Epithelial cell of esophagus (primary cell): Measurements from ENCODE around the gene RGS12.
"Not testable (repeated sequence)": the region's sequence is repeated elsewhere in the genome, so short reads cannot be mapped to it uniquely, and the experiment has no call there.

Source experiments
- DNase-seq: peaks from one replicate; pipeline ENCODE4 v3.0.0; 2010; ENCODE audit warnings: low read depth
- H3K4me3 ChIP-seq: 2 replicates; pipeline ENCODE4 v1.5.1; 2011; ENCODE audit warnings: mild to moderate bottlenecking, low read length, control low read depth
- TF ChIP-seq, protein P1 (sequence below): IDR thresholded peaks from 2 replicates; pipeline ENCODE4 v1.5.1; 2011; ENCODE audit warnings: low read depth, mild to moderate bottlenecking, low read length, control low read depth, inconsistent platforms; ENCODE audit not compliant: insufficient read depth; ENCODE audit errors: missing control alignments

Gene RGS12

DNA sequence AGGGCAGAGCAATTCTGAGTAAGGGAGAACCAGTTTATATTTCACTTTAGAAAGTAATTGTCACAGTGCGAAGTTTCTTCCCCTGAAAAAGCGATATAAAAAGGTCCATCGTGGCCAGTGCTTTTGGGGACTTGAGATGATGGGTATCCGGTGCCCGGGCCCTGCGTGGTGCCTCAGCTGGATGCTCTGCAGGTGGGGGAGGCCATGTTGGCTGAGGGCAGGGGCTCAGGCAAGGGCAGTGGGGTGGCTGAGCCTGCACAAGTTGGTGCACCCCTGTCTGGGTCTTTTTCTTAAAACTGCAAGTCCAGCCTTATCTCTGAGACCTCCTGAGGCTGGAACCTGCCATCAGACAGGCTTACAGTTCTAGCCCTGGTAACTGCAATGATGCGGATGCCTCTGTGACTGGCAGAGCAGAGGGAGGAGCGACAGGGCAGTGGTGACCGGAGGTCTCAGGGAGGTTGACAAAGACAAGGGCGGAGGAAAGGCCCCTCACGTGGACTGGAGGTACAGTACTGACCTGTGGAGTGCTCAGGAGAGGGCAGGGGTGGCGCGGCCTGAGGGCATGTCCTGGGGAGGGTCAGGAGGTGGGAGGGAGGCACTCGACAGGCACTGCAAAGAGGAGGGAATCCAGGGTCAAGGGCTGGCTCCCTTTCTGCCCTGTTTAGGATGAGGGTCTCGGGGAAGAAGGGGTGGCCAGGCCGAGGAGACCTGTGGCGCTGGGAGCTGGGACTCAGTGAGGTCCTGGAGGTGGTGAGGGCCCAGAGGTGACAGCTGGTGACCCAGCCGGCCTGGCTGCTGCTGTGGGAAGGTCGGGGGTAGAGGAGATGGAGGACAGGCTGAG is 1.8 kb downstream of the RGS12 start:
- no peak overlapping the region for H3K4me3 ChIP-seq

DNA sequence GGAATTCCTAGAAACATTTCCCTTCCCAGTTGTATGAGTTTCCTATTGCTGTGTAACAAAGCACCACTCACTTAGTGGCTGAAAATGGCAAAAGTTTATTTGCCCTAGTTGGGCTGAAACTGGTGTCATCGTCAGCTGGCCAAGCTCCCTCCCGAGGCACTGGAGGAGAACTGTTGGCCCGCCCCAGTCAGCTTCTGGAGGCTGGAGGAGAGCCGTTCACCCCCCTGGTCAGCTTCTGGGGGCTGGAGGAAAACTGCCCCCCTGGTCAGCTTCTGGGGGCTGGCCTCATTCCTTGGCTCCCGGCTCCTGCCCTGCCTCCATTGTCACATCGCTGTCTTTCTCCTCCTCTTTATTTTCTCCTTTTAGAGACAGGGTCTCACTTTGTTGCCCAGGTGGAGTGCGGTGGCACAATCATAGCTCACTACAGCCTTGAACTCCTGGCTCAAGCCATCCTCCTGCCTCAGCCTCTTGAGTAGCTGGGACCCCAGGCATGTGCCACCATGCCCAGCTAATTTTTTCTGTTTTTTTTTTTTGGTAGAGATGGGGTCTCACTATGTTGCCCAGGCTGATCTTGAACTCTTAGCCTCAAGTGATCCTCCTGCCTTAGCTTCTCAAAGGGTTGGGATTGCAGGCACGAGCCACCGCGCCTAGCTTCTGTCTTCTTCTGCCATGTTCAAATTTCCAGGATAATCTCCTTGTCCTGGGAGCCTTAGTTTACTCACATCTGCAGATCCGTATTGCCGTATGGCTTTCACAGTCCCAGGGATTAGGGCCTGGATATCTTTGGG is 3.2 kb downstream of the RGS12 start:
- TF ChIP-seq, protein P1, sequence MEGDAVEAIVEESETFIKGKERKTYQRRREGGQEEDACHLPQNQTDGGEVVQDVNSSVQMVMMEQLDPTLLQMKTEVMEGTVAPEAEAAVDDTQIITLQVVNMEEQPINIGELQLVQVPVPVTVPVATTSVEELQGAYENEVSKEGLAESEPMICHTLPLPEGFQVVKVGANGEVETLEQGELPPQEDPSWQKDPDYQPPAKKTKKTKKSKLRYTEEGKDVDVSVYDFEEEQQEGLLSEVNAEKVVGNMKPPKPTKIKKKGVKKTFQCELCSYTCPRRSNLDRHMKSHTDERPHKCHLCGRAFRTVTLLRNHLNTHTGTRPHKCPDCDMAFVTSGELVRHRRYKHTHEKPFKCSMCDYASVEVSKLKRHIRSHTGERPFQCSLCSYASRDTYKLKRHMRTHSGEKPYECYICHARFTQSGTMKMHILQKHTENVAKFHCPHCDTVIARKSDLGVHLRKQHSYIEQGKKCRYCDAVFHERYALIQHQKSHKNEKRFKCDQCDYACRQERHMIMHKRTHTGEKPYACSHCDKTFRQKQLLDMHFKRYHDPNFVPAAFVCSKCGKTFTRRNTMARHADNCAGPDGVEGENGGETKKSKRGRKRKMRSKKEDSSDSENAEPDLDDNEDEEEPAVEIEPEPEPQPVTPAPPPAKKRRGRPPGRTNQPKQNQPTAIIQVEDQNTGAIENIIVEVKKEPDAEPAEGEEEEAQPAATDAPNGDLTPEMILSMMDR = no peak
- no peak for DNase-seq
- H3K4me3 ChIP-seq = no peak overlapping the region

More for the DNA sequence above, 1.8 kb downstream of the RGS12 start:
- TF ChIP-seq, protein P1 = no peak
- no peak for DNase-seq

DNA sequence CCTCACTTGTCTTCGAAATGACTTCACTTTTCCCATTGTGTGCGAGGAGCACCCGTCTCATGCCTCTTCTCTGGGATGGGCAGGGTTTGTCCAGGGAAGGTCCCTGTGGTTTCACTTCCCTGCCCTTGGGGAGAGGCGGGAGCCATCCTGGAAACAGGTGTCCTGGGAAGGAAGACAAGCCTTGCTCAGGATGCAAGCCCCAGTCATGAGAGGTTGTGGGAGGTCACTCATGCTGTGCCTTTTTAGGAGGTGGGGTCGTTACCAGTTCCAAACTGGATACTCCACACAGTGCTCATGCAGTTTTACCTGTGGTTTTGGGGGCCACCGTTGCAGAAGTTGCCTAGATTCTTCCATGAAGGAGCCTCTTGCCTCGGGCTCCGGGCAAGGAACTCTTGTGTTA is 3.8 kb downstream of the RGS12 start:
- TF ChIP-seq, protein P1 = no peak
- H3K4me3 ChIP-seq = no peak overlapping the region
- DNase-seq = no peak

DNA sequence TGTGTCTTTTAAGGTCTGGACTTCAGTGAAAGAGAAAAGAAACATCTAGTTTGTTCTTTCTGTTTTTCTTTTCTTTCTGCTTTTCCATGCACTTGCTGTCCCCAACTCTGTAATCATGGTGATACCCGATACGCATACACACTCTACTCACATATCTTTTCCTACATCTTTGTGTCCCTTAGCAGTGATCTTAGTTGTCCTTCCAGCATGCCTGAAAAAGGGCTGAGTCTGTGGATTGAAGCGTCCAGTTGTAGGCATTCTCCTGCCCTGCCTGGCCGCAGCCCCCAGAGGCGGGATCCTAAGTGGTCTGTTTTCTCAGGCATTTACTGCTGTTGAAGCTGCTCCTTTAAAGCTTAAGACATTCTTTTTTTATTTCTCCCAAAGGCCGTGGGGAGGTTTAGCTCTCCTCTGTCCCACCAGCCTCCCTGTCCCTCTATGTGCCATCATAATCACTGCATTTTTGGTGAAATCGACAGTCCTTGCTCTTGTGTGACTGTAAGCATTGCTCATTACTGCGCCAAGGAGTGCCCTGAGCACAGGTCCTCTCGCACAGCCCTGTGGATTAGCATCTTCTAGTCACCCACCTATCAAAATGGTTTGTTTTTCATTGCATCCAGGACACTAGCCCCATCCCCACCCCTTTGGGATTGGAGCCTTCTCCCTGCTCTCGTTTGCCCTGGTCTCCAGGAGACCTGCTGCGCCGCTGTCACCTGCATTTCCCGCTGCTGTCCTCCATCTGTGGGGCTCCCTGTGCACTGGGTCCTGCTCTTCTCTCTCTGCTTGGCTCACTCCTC is 4.4 kb downstream of the RGS12 start:
- no peak overlapping the region for H3K4me3 ChIP-seq
- TF ChIP-seq, protein P1 = no peak
- no peak for DNase-seq

DNA sequence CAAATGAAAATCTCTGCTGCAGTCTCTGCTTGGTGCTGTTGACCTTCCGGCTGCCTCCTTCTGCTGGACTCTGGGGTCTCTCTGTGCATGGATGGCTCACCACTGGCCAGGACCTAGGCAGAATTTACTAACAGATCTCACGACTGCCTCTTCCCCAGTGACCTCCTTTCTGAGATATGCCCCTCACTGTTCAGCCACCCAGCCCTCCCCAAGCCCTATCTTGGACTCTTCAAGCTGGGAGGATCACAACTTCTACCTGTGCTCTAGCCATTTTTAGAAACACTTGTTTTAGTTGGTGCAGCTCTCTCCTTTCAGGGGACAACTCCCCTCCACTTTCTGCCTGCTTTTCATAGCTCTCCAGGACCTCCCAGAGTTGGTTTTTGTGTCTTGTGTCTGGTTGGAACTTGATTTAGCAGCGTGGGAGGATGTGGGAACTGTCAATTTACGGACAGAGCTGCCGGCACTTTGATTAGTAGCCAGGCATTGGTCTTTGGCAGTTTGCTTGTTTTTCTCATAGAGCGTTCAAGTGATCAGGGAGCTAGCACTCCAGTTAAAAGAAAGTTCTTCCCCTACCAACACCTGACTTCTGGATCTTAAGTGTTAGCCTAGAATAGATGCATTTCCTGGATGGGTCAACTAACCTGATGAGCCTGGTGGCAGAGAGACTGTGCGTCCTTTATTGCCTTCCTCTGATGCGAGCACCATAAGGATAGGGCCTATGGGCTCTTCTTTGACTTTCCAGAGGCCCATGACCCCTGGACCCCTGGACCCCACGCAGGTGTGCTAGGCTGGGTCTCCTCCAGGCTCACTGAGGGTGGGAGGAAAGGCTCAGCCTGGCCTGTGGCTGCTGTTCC is 6.5 kb downstream of the RGS12 start:
- H3K4me3 ChIP-seq = no peak overlapping the region
- TF ChIP-seq, protein P1 = no peak
- DNase-seq = no peak

DNA sequence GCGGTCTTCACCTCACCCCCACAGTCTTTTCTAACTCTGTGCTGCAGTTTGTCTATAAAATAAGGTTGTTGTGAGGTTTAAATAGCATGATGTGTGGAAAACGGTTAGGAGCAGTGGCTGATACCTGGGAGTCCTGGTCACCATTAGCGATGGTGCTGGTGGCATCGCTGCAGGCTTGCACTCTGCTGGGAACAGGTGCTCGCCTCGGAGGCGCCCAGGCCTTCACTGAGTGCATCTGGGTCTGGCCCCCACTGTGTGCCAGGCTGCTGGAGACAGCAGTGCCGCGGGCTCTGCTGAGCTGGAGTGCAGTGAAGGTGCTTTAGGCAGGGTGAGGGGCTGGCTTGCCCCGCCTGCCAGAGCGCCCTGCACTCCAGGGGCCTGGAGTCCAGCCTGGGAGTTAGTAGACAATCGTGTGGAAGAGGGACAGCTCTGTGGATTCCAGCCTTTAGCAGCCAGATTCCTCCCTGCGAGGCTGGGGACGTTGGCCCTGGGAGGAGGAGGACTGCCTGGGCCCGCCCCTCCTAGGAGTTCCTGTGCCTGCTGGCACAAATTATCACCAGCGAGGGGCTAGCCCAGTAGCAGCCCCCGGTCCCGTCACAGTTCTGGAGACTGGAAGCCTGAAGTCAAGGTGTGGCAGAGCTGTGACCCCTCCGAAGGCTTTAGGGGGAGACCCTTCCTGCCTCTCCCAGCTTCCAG is 7.3 kb downstream of the RGS12 start:
- TF ChIP-seq, protein P1 = no peak
- DNase-seq = no peak
- no peak overlapping the region for H3K4me3 ChIP-seq

DNA sequence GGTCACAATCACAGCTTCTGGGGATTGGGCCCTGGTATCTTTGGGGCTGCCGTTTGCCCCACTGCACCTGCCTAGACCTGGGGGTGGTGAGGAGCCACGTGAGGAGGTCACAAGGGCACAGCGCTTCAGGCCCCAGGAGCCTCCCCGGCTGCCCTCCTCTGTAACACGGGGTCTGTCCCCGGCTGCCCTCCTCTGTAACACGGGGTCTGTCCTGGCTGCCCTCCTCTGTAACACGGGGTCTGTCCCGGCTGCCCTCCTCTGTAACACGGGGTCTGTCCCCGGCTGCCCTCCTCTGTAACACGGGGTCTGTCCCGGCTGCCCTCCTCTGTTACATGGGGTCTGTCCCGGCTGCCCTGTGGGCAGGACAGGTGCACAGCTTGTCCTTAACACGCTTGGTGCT is 8.1 kb downstream of the RGS12 start:
- H3K4me3 ChIP-seq, DNase-seq: not testable (repeated sequence)
